ENCODE measurements around the gene CDHR2.

The CDHR2 gene

GRCh38 chr5:176548967-176549444, at the start of gene CDHR2:
CDHR2 (plus strand) TSS chr5:176549342; CDS start chr5:176565353, 16,011 bp downstream.
- DNase-seq, result no peak

DNA sequence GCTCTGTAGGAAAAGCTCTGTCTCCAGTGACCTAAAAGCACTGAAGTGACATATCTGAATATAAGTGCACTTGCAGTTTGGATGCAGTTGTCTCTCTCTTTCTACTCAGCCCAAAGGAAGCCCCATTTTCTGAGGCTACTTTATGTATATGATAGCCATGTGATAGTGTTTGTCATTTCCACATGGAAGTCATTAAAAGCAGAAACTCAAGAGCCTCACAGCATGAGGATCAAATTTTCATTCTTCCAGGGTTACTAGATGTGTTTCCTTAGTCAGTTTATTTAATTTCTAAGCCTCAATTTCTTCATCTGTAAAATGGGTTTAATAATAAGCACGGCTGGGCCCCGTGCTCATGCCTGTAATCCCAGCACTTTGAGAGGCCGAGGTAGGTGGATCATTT, 48.6 kb upstream of the CDHR2 start:
- no peak for DNase-seq

- no peak for DNase-seq
Observed at GRCh38 chr5:176501333-176501732, 47.8 kb upstream of the CDHR2 start.

GRCh38 chr5:176503496-176503895, 45.6 kb upstream of the CDHR2 start:
- DNase-seq, result no peak

GRCh38 chr5:176507911-176508310, 41.2 kb upstream of the CDHR2 start:
- no peak for DNase-seq

- DNase-seq, result no peak
Observed at GRCh38 chr5:176508603-176509002, 40.5 kb upstream of the CDHR2 start.

- DNase-seq, result no peak
Observed at GRCh38 chr5:176513788-176514187, 35.4 kb upstream of the CDHR2 start.

DNA sequence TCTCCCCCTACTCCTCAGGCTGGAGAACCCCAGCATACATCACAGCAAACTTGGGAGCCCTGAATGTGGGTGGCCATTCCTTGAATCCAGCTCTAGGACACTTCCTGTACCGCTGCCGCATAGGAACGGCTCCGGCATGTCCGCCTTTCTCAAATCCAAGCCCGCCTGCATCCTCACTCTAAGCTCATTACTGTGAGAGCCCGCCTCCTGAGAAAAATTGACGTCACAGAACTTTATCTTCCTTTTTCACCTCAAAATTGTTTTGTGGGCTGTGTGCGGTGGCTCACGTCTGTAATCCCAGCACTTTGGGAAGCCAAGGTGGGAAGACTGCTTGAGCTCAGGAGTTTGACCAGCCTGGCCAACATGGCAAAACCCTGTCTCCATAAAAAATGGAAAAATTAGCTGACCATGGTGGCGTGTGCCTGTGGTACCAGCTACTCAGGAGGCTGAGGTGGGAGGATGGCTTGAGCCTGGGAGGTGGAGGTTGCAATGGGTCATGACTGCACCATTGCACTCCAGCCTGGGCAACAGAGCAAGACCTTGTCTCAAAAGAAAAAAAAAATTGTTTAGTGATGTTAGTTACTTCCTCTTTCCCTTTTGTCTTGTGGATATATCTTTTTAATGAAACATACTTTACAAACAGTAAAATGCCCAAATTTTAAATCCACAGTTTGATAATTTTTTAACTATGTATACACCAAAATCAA, 34.7 kb upstream of the CDHR2 start:
- DNase-seq, result no peak

- no peak for DNase-seq
Observed at GRCh38 chr5:176515396-176515795, 33.7 kb upstream of the CDHR2 start.

DNA sequence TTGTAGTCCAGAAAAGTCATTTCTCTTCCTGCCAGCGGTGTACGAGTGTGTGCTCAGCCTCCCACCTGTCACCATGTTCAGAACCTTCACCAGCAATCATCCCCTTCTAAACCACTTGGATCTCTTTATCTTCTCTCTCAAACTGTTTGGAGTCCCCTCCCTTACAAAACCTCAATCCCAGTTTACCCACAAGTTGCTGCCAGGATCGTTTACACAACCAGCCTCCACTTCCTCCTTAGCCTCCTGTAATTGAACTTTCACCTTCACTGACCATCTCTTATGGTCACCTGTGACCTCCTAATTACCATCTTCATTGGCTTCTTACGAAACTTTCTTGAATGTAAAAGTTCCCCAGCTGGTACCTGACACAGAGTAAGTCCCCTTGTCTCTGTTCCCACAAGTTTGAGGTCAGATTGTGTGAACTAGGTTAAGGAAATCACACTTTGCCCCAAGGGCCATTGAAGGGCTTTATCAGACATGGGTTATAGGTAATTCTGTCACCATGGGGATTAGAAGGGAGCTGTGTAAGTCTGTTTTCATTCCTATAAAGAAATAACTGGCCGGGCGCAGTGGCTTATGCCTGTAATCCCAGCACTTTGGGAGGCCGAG, 32.0 kb upstream of the CDHR2 start:
- no peak for DNase-seq

DNA sequence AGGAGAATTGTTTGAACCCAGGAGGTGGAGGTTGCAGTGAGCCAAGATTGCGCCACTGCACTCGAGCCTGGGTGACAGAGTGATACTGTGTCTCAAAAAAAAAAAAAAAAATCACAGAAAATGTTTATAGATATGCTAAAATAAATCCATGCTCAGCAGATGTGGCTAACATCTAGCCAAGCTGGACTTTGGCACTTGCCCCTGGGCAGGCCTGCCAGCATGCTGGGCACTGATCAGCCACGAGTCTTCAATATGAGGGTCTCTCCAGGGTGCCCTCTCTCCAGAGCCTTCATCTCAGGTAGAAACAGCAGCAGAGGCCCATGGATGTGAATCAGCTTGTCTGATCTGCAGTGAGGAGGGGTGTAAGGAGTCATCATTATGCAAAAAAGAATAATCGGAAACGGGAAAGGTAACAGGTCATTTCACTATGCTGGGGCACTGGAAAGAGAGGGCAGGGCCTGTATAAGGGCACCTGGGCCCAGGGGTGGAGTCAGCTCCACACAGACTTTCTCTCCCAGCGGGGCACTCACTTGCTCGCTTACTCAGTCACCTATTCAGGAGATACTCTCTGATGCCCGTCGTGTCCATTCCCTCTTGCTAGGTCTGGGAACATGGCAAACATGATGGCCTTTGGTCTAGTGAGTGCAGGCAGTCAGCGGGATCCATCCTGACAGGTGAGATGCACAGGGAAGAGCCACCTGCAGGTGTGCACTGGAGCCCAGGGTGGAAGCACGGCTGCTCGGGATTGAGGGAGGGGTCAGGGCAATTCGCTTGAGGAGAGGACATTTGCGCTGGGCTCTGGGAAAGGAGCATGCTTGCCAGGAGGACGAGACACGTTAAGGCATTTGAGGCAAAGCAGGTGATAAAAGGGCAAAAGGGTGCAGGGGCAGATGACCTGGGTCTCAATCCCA, 29.1 kb upstream of the CDHR2 start:
- DNase-seq, result no peak

GRCh38 chr5:176521286-176521685, 27.9 kb upstream of the CDHR2 start:
- DNase-seq, result no peak

DNA sequence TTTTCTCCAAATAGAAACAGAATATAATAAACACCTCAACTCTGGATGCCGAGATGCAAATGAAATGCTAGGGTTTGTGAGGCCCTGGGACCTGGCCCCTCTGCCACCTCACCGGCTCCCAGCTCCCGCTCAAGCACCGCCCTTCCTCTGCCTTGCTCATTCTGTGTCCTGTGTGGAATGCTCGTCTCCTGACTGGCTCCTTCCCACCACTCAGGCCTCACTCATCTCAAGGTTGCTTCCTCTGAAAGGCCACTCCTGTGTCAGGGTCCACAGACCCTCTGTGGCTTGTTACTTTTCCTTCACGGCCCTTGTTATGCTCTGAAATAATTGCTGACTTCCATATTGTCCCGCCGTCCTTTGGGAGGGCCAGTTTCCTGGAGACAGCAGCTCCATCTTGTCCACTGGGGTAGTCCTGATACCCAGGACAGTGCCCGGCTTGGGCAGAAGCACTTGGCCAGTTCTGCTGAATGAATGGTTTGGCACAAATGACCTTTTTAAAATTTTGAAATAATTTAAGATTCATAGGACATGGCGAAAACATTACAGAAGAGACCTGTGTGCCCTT, 27.4 kb upstream of the CDHR2 start:
- DNase-seq, result no peak

DNA sequence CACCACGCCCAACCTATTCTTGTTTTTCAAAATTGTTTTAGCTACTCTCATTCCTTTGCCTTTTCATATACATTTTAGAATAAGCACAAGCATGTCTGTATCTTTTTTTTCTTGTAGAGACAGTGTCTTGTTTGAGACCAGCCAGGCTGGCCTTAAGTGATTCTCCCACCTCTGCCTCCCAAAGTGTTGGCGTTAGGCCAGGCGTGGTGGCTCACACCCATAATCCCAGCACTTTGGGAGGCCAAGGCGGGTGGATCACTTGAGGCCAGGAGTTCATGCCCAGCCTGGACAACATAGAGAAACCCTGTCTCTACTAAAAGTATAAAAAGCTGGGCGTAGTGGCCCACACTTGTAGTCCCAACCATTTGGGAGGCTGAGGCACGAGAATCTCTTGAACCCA, 25.0 kb upstream of the CDHR2 start:
- DNase-seq, result no peak

- DNase-seq, result no peak
Observed at GRCh38 chr5:176524987-176525386, 24.2 kb upstream of the CDHR2 start.

DNA sequence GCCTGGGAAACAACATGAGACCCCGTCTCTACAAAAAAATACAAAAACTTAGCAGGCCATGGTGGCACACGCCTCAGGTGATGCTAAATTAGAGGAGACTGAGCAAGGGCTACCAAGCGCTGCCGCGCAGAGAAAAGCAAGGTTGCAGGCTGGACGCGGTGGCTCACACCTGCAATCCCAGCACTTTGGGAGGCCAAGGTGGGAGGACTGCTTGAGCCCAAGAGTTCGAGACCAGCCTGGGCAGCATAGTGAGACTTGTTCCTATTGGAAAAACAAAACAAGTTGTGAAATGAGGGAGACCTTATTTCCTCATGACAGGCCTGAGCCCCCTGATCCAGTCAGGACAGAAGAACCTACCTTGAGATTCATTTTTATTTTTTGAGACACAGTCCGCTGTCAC, 23.5 kb upstream of the CDHR2 start:
- DNase-seq, result no peak

DNA sequence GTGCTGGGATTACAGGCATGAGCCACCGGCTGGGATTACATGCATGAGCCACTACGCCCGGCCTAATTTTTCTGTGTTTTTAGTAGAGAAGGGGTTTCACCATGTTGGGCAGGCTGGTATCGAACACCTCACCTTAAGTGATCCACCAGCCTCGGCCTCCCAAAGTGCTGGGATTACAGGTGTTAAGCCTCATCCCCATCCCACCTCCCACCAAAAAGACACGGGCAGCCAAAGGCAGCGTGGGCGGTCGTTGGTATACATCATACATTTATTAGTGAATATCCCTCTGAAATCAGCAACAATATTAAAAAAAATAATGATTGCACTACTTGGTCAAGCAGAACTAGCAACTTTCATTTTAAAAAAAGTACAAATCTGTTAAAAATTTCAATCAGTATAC, 22.7 kb upstream of the CDHR2 start:
- no peak for DNase-seq

DNA sequence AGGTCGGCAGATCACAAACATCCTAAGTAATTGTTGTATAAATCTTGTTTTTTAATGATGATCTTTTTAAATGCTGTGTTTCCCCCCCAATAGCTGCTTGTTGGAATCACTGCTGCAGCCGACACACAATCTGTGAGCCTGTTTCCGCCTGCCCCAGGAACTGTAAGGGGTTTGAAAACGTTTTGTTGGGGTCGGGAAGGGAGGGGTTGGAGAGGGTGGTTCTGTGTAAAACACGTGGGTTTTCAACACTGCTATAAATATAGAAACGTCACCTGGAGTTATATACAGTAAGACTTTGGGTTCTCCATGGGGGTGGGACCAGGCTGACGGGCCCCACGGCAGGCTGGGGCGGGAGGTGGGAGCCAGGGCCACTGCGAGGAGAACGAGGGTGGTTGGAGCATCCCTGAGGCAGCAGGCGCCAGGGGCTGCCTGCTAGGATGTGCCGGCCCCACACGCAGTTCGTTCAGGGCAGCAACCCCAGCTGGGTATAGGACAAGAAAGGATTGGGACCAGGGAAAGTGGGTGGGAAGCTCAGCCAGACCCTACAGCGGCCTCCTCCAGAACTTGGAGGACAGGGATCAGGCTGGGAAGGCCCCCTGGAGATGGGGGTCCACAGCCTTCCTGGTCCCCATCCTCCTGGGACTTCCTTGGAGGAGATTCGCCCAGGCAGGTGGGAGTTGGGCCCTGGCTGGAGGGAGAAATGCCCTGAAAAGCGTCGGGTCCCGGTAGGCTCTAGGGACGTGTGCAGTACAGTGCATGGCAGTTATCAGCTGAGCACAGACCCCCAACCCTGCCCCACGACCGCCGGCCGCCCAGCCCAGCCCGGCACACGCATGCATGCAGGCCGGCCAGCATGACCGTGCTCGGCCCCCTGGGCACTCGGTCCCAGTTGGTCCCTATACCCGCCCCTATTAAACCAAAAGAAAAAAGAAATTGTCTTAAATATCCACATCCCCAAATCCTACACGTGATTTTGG, 21.6 kb upstream of the CDHR2 start:
- DNase-seq, result no peak

- no peak for DNase-seq
Observed at GRCh38 chr5:176528301-176528700, 20.8 kb upstream of the CDHR2 start.

DNA sequence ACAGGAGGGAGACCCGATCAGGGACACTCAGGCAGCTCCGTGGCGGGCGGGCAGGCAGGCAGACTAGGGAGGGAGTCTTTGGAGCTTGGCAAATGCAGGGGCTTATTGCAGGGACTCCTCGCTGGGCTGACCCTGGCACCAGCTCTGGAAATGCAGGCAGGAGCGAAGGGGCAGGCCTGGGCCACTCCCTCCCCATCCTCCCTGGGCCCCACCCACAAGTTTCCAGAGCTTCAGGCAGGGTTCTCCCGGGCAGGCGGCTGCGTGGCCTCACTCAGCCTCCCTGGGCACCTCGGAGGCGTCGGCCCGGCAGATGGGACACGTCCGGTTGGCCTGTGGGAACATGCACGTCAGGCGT, 20.4 kb upstream of the CDHR2 start:
- DNase-seq, result no peak

- DNase-seq, result no peak
Observed at GRCh38 chr5:176529116-176529740, 19.9 kb upstream of the CDHR2 start.

- no peak for DNase-seq
Observed at GRCh38 chr5:176529741-176530141, 19.4 kb upstream of the CDHR2 start.

Measured in SW 1271 (cell line).